Pancreas (tissue), 10 donors: Measurements from ENCODE around the gene RPN1. TPM values are rescaled to one million over a fixed set of nuclear protein-coding genes. Genes with fewer than 3 reads are reported as not detected.
A peak's percentile ranks its signal among the peaks of the same experiment; 100 is the strongest.

Experiments used
- ATAC-seq, 4 donors: fragments of 200-7000 bp; cut with Tn5 transposase; one replicate each; pipeline versions ENCODE4 v1.8.0 to v1.9.1; 2020; ENCODE audit warnings: mild to moderate bottlenecking in 4 of 4, moderate library complexity in 4 of 4
- DNase-seq, 6 donors: peaks; one replicate each; pipeline ENCODE4 v3.0.0-alpha.2; 2020
- FAIRE-seq: peaks from 2 replicates; lab custom pipeline; 2012; peaks lifted over from hg19 to GRCh38; lab: Jason Lieb, UNC
- H3K27ac ChIP-seq, 4 donors: fragments of 200-600 bp; sonication (generic); 1 replicate in 3 of 4; 2 replicates in 1 of 4; pipeline versions ENCODE4 v1.5.0 to v1.8.0; 2020
- H3K27me3 ChIP-seq, 4 donors: fragments of 200-600 bp; one replicate each; pipeline ENCODE4 v1.8.0; 2021
- H3K36me3 ChIP-seq, 3 donors: fragments of 200-600 bp; sonication (generic) in 1 of 3; one replicate each; pipeline versions ENCODE4 v1.5.0 to v1.8.0; 2020 to 2021
- H3K4me1 ChIP-seq, 3 donors: fragments of 200-600 bp; one replicate each; pipeline ENCODE4 v1.8.0; 2021
- H3K4me3 ChIP-seq, 4 donors: fragments of 200-600 bp; sonication (generic) in 2 of 4; one replicate each; pipeline versions ENCODE4 v1.5.0 to v1.8.0; 2020 to 2021
- H3K9me3 ChIP-seq, 4 donors: fragments of 200-600 bp; one replicate each; pipeline ENCODE4 v1.8.0; 2021
- CTCF ChIP-seq, 4 donors: fragments of 200-600 bp; sonication (generic) in 3 of 4; IDR thresholded peaks; one replicate each; pipeline versions ENCODE4 v1.5.0 to v1.8.0; 2021; ENCODE audit warnings: antibody characterized with exemption in 4 of 4
- WGBS, 2 donors: extraction: QIAGEN DNeasy Blood & Tissue Kit; methylation state at CpG; one replicate each; pipeline ENCODE4 v1.1.7; 2013; 5-methylcytosine and 5-hydroxymethylcytosine counted together
- intact Hi-C, 3 donors: fragments of 100-400 bp; cut with DNase I; formaldehyde crosslinking; loops; one replicate each; pipeline versions ENCODE4 v1.11.1 to v1.14.2; 2022
- polyA plus RNA-seq, 2 donors: library from polyadenylated mRNA; stranded (reverse); fragments of 200-250 nt; gene quantifications; one replicate each; pipeline ENCODE4 v1.2.3, GENCODE V29; 2013
- total RNA-seq, 6 donors: library from RNA; stranded (reverse); fragmentation: NEBNext Ultra II Directional in 4 of 6; extraction: Animal tissue kit (Norgen Biotek cat#: 25700) in 4 of 6; gene quantifications; one replicate each; pipeline versions ENCODE4 v1.2.1 to v1.2.4, GENCODE V29; 2021 to 2023
- donor health status: healthy with polysubstance abuse.
- donor health status: DM: no; HTN: no; CAD: no; lungs with moderate emphysema.
- donor health status: DM: no; HTN: no; CAD: no.
- donor health status: control.
- donor health status: control.
- donor health status: Bipolar disorder and iron deficiency.
- donor health status: DM: yes; HTN: yes; CAD: no.
- donor health status: DM: no; HTN: no; CAD: no.
- donor health status: DM: no; HTN: no; CAD: no.
- donor health status: DM: yes; HTN: yes; CAD: no.

RPN1 gene
- total and polyA plus RNA-seq, 8 donors, result 52.5 to 137 (median 84.8) TPM

- DNase-seq (no peak), ATAC-seq (no peak), FAIRE-seq (no peak)
- Histone ChIP-seq H3K4me1 (peaks cover 0 to 10% (median 7%) of the 10 kb centered on the region in 3 donors), H3K4me3 (no peak overlapping the region), H3K9me3 (no peaks in the 10 kb centered on the region), H3K27ac (no peak overlapping the region), H3K36me3 (peaks cover 8 to 43% (median 29%) of the 10 kb centered on the region in 3 donors), H3K27me3 (no peaks in the 10 kb centered on the region)
- whole genome bisulfite sequencing, 2 donors, result 76 to 77% methylated on average over 7 of the region's 7 CpGs
- intact Hi-C loops, result loop anchor here in 1 of 3 donors (10.0 kb wide), 1 partner anchor 175 kb away; no protein-coding TSS in a partner anchor
- TF ChIP-seq CTCF (IDR thresholded peaks at IDR 0.05), result no peak
These were observed 31.3 kb downstream of the RPN1 start for GRCh38 chr3:128619146-128619890.

- Histone ChIP-seq H3K27ac (peak overlapping the region in 2 of 4 donors; percentile 62 to 84), H3K4me1 (peaks cover 0 to 10% (median 7%) of the 10 kb centered on the region in 3 donors), H3K27me3 (no peaks in the 10 kb centered on the region), H3K9me3 (no peaks in the 10 kb centered on the region), H3K36me3 (peaks cover 4 to 37% (median 24%) of the 10 kb centered on the region in 3 donors), H3K4me3 (peak overlapping the region; percentile 48 to 81 (median 59))
- ATAC-seq (no peak), DNase-seq (no peak), FAIRE-seq (no peak)
- TF ChIP-seq CTCF (IDR thresholded peaks at IDR 0.05), result no peak
- WGBS, 2 donors, result 50 to 58% methylated on average over 5 of the region's 5 CpGs
- intact Hi-C loops, result loop anchor here in 1 of 3 donors (10.0 kb wide), 1 partner anchor 176 kb away; no protein-coding TSS in a partner anchor
These were observed 32.3 kb downstream of the RPN1 start for GRCh38 chr3:128618398-128618726.

- Histone ChIP-seq H3K27me3 (no peaks in the 10 kb centered on the region), H3K4me1 (peaks cover 0 to 10% (median 7%) of the 10 kb centered on the region in 3 donors), H3K27ac (peak overlapping the region in 3 of 4 donors; percentile 37 to 84 (median 67)), H3K9me3 (no peaks in the 10 kb centered on the region), H3K4me3 (peak overlapping the region; percentile 48 to 81 (median 59)), H3K36me3 (peaks cover 4 to 31% (median 18%) of the 10 kb centered on the region in 3 donors)
- ATAC-seq, result peak; percentile 96 to 99 (median 97)
- intact Hi-C loops, result loop anchor here in 1 of 3 donors (10.0 kb wide), 1 partner anchor 177 kb away; no protein-coding TSS in a partner anchor
- DNase-seq, result peak; percentile 95 to 99 (median 96)
- WGBS, 2 donors, result 7 to 12% methylated on average over 60 to 61 of the region's 61 CpGs
- TF ChIP-seq CTCF (IDR thresholded peaks at IDR 0.05), result peak; percentile 85 to 98 (median 89)
- peak; percentile 43 for FAIRE-seq
These were observed 32.8 kb downstream of the RPN1 start for GRCh38 chr3:128617557-128618397.

GRCh38 chr3:128617270-128617556 is 33.4 kb downstream of the RPN1 start:
- no peak for FAIRE-seq
- H3K4me3 ChIP-seq, result peak overlapping the region in 3 of 4 donors; percentile 3 to 64 (median 48)
- WGBS, 2 donors, result 71 to 84% methylated on average over 9 of the region's 9 CpGs

More at GRCh38 chr3:128617270-128617556, 33.4 kb downstream of the RPN1 start:
- H3K9me3 ChIP-seq, result no peaks in the 10 kb centered on the region
- H3K4me1 ChIP-seq, result peaks cover 0 to 10% (median 7%) of the 10 kb centered on the region in 3 donors
- TF ChIP-seq CTCF (IDR thresholded peaks at IDR 0.05), result no peak
- DNase-seq (no peak), ATAC-seq (no peak)
- no peaks in the 10 kb centered on the region for H3K27me3 ChIP-seq
- intact Hi-C loops, result loop anchor here in 1 of 3 donors (10.0 kb wide), 1 partner anchor 178 kb away; no protein-coding TSS in a partner anchor
- peak overlapping the region in 3 of 4 donors; percentile 37 to 84 (median 67) for H3K27ac ChIP-seq
- peaks cover 4 to 28% (median 15%) of the 10 kb centered on the region in 3 donors for H3K36me3 ChIP-seq
